HG03175 (cell line): Measurements from ENCODE around the gene NEK6.

Experiments
- ATAC-seq: cut with Tn5 transposase; IDR thresholded peaks from one replicate; pipeline ENCODE4 v1.9.1; 2021; ENCODE audit warnings: mild to moderate bottlenecking, moderate library complexity; ENCODE audit not compliant: unreplicated experiment

The NEK6 gene

DNA sequence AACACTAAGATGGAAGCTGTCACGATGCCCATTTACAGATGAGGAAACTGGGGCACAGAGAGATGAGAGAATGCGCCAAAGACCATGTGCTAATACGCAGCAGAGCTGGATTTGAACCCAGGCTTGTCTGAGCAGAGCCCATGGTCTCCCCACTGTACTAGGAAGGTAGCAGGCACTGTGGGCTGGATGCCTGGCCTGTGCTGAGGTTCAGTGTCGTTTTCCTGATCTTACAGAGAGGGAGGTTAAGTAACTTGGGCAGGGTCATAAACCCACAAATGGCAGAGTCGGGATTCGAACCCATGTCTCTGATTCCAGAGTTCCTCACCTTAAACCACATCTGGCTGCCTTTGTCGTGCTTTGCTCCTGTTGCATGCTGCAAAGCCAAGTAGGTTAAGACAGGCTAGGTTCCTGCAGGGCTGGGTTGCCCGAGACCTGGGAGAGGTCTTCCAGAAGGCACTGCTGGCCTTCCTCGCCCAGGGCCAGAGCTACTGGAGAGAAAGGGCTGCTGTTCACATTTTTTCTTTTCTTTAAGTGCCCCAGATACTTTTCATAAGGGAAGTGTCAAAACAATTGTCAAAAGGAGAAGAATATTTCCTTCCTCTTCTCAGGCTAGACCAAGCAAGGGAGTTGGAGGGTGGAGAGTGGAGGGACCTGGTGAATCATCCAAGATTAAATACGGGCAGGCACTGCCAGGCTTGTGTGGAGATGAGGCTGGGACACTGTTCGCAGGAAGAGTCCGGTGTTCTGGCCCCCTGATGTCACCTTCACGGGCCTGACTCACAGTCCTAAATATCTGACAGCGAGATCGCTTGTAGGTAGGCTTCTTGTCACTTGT, 3.2 kb downstream of the NEK6 start:
- ATAC-seq = no peak

DNA sequence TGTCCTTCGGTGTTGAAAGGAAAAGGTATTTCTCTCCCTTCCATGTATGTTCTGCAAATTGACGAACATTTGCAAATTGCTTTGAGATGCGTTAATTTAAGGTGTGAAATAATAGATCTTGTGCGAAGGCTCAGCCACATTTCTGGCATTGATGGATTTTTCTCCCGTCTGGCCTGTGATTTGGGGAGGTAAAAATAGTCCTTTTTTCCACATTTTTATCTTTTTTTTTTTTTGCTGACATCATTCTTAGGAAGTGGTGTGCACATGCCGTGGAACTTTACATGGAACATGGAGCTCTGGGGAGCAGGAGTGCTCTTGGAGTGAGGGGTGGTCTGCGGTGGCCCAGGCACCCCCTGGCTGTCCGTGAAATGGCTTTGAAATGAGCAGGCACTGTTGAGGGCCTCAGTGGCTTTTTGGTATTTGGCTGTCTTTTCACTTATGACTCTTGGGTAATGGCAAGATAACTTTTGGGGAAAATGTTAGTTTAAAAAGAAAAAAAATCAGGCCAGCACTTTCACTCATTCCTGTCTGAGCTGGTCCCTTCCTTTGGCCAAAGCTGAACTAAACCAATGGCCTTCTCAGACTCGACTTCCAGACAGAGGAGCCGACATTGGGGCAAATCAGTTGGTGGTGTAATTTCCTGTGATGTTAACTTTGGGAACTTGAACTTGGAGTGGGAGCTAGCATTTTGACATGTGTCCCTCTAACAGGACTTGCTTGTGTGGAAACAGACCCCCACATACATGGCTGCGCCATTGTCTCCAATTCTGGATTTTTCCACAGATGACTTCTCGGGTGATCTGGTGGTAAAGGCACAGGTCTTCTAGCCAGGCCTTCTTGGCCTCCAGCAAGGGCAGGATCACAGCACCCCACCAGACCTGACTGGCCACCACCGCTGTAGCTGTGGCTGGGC, 4.2 kb downstream of the NEK6 start:
- no peak for ATAC-seq

DNA sequence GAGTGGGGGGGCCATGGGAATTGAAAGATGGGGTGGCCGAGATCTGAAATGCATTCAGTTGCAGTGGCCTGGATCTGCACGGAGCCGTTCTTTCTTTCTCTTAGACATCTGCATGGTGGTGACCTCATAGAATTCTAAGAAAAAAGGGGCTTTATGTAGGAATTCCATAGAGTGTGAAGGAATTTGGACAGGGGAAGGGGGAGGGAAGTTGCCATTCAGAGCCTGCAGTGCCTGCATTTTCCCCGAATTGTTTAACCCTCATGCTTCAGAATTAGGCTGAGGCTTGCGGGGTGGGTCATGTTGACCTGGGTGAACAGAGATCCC, 4.9 kb downstream of the NEK6 start:
- ATAC-seq = no peak

DNA sequence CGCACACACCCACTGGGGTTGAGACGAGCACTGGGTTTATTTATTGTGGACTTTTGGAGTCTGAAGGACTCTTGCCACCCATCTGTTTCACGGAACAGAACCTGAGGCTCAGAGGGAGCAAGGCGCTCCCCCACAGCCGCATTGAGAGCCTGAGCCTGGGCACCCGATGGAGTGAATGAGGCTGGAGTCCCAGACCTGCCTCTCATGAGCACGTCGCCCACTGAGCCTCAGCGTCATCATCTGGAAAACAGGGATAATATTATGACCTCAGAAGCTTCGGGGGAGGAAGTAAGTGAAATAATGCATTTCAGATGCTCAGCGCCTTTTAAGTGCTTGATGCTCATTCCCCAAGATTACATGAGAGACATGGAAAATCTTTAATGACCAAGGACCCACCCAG, 5.5 kb downstream of the NEK6 start:
- ATAC-seq = no peak

DNA sequence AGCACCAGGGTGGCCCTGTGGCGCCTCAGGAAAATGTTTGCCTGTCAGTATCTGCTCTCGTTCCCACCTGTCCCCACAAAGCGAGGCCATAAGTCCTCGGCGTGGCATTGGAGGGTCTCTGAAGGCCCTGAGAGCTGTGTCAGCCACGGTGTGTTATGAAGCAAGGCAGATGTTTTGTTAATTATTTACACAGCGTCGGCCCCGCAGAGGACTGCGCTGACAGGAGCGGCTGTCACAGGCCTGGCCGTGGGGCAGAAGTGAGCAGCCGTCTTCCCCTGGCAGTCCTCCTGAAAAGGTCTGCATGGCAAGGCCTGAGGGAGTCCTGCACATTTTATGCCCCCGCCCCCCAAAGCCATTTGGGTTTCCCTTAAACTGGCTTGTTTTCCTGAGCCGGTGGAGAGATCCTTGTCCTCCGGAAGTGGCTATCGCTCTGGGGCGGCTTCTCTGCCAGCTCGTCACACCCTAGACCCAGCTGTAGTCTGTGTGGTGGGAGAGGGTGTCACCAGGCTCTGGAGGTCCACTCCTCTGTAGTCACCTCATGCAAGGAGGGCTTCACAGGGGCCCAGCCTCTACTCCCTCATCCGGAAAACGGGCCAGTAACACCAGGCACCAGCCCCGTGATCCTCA, 6.2 kb downstream of the NEK6 start:
- ATAC-seq = no peak

DNA sequence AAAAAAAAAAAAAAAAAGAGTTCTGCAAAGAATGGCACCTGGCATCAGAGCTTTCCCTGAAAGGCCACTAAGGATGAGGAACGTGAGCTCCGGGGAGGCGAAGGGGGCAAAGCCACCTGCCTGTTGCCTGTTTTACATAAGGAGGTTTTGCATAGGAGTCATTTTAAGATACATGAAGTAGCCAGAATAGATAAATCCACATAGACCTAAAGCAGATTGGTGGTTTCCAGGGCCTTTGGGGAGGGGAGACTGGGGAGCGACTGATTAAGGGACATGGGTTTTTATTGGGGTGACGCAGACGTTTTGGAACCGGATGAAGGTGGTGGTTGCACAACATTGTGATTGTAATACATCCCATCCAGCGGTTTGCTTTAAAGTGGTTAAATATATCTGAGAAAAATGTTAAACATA, 7.1 kb downstream of the NEK6 start:
- peak; percentile 54 for ATAC-seq

DNA sequence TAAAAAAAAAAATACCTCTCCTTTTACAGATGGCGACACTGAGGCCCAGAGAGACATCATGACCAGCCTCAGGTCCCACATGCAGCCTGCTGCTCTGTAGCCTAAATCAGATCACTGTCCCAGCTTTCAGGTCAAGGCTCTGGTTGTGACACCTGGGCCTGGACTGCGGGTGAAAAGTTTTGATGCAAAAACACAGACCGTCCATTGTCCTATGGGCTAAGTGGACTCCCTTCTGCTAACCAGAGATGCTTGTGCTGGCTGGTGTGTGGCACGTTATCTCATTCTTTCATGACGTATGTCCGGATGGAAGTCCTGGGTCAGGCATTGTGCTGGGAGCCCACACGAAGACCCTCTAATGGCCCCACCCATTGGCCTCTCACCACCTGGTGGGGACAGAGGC, 7.8 kb downstream of the NEK6 start:
- ATAC-seq = no peak

DNA sequence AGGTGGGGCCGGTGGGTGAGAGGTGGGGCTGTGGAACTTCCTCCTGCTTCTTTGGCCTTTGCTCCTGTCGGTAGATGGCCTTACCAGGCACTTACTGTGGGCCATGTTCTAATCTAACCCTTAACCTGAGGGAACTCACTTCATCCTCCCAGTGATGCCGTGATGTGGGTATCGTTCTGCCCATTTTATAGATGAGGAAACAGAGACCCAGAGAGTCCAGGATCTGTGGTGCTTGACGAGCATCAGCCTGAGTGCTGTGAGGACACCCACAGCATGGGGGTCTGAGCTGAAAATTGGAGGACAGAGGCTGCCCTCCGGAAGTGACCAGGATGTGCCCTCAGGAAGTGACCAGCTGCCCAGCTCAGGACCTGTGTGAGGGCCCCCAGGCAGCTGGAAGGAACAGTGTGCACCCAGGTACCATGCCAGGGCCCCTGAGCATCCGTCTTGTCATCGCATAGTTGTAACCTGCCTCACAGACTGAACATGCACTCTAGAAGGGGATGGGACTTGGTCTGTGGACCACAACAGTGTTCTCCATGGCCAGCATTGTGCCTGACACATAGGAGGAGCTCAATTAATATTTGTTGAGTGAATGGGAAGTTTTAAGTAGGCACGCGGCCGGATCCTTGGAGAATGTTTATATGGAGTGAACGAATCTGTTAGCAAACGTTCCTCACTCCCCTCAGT, 8.5 kb downstream of the NEK6 start:
- no peak for ATAC-seq

DNA sequence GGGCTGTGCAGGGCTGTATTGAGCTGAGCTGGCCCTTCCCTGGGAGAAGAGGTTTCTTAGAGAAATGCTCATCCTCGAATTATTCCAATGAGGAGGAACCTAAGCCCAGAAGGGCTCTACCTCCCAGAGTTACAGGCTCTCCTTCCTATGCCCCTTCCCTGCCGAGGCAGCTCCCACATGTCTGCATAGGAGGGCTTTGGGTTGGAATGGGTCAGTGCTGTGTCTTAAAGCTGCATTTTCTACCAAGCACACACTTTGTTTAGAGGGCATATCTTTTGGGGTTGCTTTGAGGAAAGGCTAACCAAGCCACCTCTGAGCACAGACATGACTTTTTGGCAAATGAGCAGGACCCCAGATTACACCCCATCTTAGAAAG, 9.1 kb downstream of the NEK6 start:
- no peak for ATAC-seq

DNA sequence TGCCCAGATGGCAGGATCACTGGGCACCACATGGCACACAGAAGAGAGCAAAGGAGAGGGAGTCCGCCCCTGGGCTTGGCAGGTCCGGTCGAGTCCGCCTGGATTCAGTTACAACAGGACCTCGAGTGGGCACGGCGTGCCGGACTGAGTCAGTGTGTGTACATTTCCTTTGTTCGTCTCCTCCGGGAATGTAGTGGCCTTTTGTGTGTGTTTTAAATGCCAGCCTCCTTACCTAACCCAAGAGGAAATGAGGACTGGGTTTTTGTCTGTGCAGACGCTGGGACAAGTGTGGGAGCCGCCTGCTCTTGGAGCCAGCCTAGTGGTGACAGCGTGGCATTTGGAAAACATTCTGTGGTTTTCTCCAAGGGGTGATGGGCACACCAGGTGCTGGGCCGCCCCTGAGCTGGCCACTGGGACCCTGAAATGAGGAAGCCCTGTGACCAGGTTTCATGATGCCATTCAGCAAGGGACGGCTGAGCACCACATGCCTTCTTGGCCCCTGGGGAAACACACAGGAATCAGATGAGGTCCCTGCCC, 9.6 kb downstream of the NEK6 start:
- no peak for ATAC-seq

DNA sequence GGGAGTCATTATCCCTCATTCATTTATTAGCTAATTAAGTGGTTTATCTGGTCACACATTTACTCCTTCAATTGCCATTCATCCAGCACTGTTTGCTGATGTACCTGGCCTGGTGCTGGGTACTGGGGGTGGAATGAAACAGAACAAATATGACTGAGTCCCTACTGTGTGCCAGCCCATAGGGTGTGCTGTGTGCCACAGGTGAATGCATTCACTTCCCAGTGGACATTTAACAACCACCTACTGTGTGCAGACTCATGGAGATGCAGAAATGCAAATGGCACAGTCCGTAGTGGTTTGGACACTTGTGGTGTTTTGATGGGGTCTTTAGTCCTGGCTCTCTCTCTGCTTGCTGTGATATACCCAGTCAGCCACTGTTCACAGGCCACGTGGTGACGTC, 10.5 kb downstream of the NEK6 start:
- no peak for ATAC-seq

DNA sequence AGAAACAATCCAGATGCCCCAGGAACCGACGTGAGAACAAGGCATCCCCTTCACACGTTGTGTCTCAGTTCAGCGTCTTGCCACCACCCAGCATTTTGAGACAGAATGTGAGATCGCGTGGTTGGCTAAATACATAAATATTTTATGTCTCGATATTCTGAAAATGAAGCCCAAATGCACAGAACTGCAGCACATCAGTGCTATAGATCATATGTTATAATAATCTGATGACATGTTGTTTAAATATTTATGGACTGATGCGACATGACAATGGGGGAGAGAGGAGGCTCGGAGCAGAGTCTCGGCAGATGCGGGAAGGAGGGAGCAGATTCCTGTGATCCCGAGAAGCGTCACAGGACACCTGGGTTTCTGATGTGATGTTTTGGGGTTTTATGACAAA, 10.9 kb downstream of the NEK6 start:
- no peak for ATAC-seq

DNA sequence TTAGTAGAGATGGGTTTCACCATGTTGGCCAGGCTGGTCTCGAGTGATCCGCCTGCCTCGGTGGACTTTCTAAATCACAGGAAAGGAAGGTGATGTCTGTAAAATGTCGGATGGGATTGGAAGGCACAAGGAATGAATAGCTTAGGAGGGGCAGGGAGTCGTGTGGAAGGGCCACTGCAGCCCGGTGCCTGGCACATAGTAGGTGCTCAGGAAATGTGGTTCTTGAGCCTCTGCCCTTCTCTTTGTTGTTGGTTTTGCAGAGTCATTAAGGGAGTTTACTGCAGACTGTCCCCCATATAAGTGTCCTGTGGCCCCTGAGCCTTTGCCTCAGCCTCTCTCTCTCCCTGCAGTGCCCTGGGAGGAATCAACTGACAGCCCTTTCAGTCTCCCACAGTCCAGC, 11.8 kb downstream of the NEK6 start:
- no peak for ATAC-seq

DNA sequence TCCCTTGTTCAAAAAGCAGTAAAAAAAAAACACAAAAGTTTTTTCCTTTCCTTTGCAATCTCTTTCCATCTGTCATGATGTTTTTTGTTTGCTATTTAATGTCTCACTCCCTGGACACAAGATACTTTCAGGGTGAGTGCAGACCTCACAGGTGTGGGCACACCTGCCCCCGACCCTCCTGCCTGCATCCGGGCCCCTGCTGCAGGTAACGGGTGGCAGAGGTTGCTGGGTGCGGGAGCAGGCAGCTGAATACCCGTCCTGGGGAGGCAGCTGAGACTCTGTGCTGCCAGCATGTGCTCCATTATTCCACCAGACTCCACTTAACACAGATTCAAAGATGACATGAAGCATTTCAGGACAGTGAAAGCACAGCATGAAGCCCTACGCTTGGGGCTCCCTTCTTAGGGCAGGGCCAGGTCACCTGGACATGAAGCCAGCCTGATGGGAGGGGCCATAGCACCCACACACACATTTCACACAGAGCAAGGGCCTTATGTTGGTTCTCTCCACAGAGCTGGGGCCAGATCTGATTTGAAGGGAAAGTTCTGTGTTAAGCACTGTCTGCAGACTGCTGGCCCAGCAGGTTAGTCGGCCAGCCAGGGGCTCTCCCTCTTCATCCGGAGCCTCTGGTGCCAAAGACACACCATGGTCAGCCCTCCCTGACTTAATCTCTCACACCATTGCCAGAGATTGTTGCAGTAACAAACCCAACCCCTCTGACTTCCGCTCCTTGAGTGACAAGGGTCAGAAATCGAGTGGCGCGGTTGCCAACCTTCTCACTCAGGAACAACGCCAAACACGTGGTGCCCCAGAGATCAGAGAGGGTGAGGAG, 13.0 kb downstream of the NEK6 start:
- no peak for ATAC-seq

DNA sequence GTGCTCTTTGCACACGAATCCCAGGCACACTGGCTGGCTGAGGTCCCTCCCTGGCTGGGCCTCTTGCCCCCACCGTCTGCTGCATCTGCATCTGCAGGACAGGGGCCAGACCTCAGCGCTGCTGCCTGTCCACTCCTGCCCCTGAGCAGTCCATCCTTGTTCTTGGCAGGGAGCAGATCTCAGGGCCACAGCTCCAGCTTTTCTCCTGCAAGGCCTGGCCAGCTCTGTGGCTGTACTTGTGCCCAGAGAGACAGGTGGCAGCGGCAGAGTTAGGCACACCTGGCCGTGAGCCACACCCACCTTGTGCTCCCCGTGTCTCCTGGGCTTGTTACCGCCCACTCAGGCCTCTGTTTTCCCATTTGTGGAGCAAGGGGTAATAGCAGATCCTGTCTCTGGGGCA, 13.9 kb downstream of the NEK6 start:
- ATAC-seq = no peak

DNA sequence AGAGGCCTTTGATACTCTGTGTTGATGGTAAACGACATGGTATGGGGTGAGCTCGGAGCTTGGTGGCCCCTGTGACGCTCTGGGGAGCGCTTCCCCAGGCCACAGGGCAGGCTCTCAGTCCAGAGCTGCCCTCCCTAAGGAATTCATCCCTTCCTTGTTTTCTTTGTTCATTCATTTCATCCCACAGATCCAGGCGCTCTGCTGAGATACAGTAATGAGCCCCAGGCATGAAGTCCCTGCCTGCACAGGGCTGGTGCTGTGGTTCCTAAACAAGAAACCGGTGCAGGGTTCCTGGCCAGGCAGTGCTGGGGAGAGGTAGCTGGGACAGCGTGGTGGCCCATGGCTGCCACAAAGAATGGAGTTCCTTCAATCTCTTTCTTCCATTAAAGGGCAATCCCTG, 14.4 kb downstream of the NEK6 start:
- no peak for ATAC-seq

DNA sequence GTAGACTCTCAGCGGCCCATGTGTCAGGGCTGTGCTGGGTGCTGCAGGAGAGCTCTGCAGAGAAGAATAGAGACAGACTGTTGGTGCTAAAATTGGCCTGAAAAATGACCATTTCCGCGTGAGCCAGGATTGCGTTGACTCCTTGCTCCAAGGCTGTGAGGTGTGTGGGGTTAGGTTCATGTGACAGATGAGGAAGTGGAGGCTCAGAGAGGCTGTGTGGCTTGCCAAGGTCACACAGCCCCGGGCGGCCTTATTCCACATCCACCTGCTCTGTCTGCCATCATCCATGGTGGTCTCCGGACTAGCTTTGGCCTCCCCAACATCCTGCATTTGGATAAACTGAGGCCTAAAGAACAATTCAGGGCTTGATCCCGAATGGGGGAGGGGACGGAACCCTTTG, 15.2 kb downstream of the NEK6 start:
- ATAC-seq = no peak

DNA sequence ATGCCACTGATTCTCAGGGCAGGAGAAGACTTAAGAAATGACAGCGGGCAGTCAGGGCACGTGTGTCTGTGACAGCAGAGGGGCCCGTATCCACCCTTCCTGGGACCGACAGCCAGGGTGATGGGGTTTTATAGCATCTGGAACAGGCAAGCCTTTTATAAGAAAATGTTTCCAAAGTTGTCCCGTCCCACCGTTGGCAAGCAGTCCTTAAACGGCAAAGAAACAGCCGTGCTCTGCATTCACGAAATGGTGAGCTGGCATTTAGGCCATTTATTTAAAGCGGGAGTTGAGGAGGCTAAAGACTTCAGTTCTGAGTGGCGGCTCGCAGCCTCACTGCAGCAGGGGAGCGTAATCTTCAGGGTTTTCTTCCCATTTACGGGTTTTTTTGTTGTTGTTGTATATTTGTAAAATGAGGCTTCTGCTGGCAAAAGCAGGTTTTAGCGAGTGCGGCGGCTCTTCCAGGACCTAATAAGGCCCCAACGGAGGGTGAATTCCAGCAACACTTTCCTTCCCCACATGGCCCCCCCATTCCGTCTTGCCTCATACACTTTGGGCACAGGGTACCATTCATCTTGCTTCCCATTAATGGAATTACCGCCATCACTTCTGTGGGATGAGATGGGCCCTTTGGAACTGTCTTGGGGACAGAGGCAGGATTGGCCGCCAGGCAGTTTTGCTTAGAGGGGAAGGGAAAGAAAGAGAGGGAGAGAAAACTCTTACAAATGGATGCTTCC, 15.8 kb downstream of the NEK6 start:
- ATAC-seq = no peak

DNA sequence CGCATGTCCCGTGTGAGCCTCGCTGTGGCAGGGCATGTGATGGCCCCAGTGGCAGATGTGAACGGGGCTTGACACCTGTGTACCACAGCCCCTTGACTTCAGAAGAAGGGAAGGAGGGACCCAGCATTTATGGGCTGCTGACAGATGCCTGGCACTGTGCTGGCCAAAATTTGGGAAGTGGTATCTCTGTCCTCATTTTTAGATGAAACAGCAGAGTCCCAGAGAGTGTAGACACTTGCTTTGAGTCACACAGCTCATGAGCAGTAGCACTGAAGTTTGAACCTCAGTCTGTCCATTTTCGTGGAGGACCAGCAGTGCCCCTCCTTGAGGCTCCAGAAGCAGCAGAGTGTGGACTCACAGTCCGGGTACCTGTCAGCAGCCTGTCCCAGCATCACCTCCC, 16.5 kb downstream of the NEK6 start:
- ATAC-seq = no peak

DNA sequence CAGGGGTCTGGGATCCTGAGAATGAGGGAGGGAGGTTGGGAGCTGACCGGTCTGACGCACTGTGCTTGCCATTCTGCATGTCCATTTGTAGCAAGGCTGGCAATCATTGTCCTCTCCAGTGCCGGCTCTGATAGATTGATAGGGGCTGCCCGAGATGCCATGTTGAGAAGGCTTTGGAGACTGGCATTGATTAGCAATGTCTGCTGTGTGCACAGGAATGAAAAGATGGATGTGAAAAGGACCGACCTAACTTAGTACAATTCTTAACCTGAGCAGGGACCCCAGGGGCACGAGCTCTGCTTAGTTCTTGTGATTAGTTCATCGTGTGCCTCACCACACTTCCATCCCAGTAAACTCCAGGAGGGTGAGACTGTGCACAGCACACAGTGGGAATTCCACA, 17.0 kb downstream of the NEK6 start:
- no peak for ATAC-seq
